Jurkat, Clone E6-1 (cell line): ENCODE results near the gene CGN.

Source experiments
- DNase-seq: peaks from one replicate; pipeline ENCODE4 v3.0.0-alpha.2; 2011; ENCODE audit warnings: low read depth, low spot score
- H3K4me3 ChIP-seq: 2 replicates; pipeline ENCODE4 v1.5.1; 2011; ENCODE audit warnings: mild to moderate bottlenecking, low read length, control low read depth, moderate library complexity

The CGN gene

GRCh38 chr1:151578941-151579340 lies 67.8 kb downstream of the CGN start:
- DNase-seq = no peak
- H3K4me3 ChIP-seq = no peak overlapping the region

DNA sequence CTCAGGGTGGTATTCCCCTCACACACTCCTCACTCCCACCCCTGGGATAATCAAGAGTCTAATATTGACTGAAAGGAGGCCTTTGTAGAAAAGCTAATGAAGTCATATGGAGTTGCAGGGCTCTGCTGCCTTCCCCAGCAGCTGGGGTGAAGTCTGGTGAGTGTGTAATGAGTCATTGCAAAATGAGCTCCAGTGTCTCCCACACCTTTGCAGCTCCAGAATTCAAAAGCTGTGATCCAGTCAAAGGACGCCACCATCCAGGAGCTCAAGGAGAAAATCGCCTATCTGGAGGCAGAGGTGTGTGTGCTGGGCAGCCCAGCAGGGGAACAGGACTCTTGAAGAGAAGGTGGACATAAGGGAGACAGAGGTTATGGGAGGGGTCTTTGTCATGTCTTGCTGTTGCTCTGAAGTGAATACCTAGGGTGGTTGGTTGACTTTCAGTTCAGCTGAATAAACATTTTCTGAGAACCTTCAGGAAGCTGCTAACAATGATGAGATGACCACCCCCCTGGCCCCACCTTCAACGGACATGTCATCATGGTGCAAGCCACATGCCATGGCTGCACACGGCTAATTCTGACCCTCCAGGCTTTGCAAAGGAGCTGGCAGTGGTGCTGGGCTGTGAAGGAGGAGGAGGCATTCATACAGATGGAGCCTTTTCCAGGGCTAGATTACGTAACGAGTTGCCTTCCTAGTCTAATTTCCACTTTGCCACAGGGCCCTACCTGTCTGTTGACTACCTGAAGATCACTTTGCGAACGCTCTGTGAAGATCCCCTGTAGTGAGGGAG lies 68.4 kb downstream of the CGN start:
- H3K4me3 ChIP-seq = no peak overlapping the region
- DNase-seq = no peak

- no peak for DNase-seq
- no peak overlapping the region for H3K4me3 ChIP-seq
Measured at GRCh38 chr1:151581451-151581850, 70.3 kb downstream of the CGN start.

DNA sequence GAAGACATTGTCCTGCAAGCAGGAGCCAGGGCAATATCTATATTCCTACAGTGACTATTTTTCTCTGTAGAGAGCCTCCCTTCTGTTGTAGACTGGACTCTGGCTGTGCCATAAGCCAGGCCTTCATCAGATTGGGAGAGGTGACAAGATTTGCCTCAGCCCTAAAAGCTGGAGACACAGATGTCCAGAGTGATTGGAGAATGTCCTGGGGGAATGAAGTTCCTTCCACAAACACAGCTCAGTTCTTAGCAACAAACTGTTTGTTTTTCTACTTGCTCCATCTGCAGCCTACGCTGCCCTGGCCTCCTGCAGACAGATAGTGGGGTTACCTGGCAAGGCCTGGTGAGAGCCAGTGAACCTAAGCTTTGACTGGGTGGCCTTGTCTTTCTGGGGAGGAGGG lies 70.7 kb downstream of the CGN start:
- DNase-seq = no peak
- H3K4me3 ChIP-seq = no peak overlapping the region

GRCh38 chr1:151583796-151584195 lies 72.6 kb downstream of the CGN start:
- DNase-seq = no peak
- no peak overlapping the region for H3K4me3 ChIP-seq

DNA sequence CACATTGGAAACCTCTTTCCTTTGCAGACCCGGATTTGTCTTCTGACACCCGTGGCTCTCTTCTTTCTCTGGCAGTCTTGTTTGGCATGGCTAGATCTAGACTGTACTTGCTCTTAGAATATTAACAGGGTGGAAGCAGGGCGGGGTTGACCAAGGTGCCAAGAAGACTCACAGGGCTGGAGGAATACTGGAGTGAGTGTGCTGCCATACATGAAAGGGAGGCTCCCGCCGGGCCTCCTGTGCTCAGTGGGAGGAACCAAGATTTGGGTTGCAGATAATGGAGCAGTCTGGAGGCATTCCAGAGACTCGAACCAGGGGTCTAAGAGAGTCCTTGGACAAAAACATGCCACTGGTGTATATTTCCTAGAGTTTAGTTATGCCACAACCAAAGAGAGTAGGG lies 73.1 kb downstream of the CGN start:
- DNase-seq = no peak

GRCh38 chr1:151584780-151585179 lies 73.6 kb downstream of the CGN start:
- H3K4me3 ChIP-seq = no peak overlapping the region
- DNase-seq = no peak

More for the DNA sequence above, 73.1 kb downstream of the CGN start:
- H3K4me3 ChIP-seq = no peak overlapping the region

DNA sequence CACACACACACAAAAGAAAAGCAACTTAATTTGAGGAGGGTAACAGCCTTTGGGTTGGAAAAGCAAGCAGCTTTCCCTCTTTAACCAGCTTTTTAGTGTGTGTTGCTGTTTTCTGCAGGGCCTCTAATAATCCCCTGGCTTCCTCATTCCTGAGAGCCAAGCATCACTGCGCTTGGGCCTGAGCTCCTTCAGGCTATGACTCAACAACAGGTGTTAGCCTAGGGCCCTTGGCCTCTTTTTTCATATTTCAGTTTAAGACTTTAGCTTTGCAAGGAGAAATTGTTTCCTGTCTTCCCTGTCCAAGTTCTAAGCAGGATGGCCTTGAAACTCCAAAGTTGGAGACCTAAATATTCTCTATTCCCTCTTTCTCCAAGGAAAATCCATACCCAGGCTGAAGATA lies 74.4 kb downstream of the CGN start:
- no peak overlapping the region for H3K4me3 ChIP-seq
- no peak for DNase-seq
